Colonic mucosa (tissue), 4 donors: ENCODE data around the gene ATF6. TPM values are rescaled to one million over a fixed set of nuclear protein-coding genes. Genes with fewer than 3 reads are reported as not detected.

Experiments used
- DNase-seq: peaks from one replicate; pipeline ENCODE4 v3.0.0-alpha.2; 2020
- H3K27ac ChIP-seq: fragments of 200-600 bp; one replicate; pipeline ENCODE4 v1.8.0; 2021
- H3K27me3 ChIP-seq: fragments of 200-600 bp; one replicate; pipeline ENCODE4 v1.8.0; 2021
- H3K36me3 ChIP-seq: fragments of 200-600 bp; one replicate; pipeline ENCODE4 v1.8.0; 2021
- H3K4me1 ChIP-seq: fragments of 200-600 bp; one replicate; pipeline ENCODE4 v1.8.0; 2021; ENCODE audit warnings: mild to moderate bottlenecking
- H3K4me3 ChIP-seq: fragments of 200-600 bp; one replicate; pipeline ENCODE4 v1.8.0; 2021
- H3K9ac ChIP-seq, 2 donors: one replicate each; pipeline ENCODE4 v1.7.0; 2013; ENCODE audit warnings: control low read depth in 2 of 2, low read depth in 2 of 2, low read length in 2 of 2
- H3K9me3 ChIP-seq: fragments of 200-600 bp; one replicate; pipeline ENCODE4 v1.8.0; 2021
- intact Hi-C: fragments of 100-400 bp; cut with DNase I; formaldehyde crosslinking; loops from one replicate; pipeline ENCODE4 v1.14.1; 2022
- total RNA-seq, 2 donors: library from RNA; stranded (reverse); fragmentation: NEBNext Ultra II Directional in 1 of 2; extraction: Animal tissue kit (Norgen Biotek cat#: 25700) in 1 of 2; gene quantifications; one replicate each; pipeline ENCODE4 v1.2.1, GENCODE V29; 2021
- TF ChIP-seq, protein P1 (sequence below): fragments of 200-600 bp; IDR thresholded peaks from one replicate; pipeline ENCODE4 v1.8.0; 2022; ENCODE audit warnings: antibody characterized with exemption, mild to moderate bottlenecking
- donor health status: healthy.
- donor health status: DM: no; HTN: no; CAD: no.
- donor health status: DM: no; HTN: no; CAD: no.

Gene ATF6
- total RNA-seq, 2 donors from 2014 or later = 19.6 to 24.2 TPM

DNA sequence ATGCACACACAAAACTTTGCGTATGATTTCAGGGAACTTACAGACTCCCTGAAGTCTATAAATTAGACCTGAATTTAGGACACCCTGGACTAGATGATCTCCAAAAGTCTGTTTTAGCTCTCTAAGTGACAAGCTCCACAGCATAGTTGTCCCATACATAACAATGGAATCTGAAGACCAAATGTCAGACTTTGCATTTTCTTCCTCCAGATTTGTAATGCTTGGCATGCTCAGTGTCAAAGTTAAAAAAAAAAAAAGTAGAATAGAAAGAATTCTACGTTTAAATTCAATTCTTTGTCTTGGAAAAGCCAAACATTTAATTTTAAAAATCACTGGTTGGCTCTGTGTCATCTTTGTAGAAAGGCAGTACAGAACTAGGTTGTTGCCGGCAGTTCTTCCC is 190.8 kb downstream of the ATF6 start:
- intact Hi-C loops = no loop called here
- no peaks in the 10 kb centered on the region for H3K4me1 ChIP-seq
- TF ChIP-seq, protein P1, sequence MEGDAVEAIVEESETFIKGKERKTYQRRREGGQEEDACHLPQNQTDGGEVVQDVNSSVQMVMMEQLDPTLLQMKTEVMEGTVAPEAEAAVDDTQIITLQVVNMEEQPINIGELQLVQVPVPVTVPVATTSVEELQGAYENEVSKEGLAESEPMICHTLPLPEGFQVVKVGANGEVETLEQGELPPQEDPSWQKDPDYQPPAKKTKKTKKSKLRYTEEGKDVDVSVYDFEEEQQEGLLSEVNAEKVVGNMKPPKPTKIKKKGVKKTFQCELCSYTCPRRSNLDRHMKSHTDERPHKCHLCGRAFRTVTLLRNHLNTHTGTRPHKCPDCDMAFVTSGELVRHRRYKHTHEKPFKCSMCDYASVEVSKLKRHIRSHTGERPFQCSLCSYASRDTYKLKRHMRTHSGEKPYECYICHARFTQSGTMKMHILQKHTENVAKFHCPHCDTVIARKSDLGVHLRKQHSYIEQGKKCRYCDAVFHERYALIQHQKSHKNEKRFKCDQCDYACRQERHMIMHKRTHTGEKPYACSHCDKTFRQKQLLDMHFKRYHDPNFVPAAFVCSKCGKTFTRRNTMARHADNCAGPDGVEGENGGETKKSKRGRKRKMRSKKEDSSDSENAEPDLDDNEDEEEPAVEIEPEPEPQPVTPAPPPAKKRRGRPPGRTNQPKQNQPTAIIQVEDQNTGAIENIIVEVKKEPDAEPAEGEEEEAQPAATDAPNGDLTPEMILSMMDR = no peak
- H3K27me3 ChIP-seq = no peaks in the 10 kb centered on the region
- H3K9ac ChIP-seq = no peak overlapping the region
- H3K36me3 ChIP-seq = no peaks in the 10 kb centered on the region
- no peak overlapping the region for H3K27ac ChIP-seq
- no peak for DNase-seq
- H3K4me3 ChIP-seq = no peak overlapping the region
- H3K9me3 ChIP-seq = no peaks in the 10 kb centered on the region

DNA sequence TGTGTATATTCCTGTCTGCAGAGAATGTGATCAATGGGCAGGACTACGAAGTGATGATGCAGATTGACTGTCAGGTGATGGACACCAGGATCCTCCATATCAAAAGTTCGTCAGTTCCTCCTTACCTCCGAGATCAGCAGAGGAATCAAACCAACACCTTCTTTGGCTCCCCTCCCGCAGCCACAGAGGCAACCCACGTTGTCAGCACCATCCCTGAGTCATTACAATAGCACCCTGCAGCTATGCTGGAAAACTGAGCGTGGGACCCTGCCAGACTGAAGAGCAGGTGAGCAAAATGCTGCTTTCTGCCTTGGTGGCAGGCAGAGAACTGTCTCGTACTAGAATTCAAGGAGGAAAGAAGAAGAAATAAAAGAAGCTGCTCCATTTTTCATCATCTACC is 192.3 kb downstream of the ATF6 start:
- no peaks in the 10 kb centered on the region for H3K9me3 ChIP-seq
- no peak overlapping the region for H3K9ac ChIP-seq
- H3K27ac ChIP-seq = no peak overlapping the region
- no peaks in the 10 kb centered on the region for H3K36me3 ChIP-seq
- H3K4me3 ChIP-seq = no peak overlapping the region
- TF ChIP-seq, protein P1 = no peak
- no peaks in the 10 kb centered on the region for H3K4me1 ChIP-seq
- H3K27me3 ChIP-seq = no peaks in the 10 kb centered on the region
- intact Hi-C loops = no loop called here
- DNase-seq = no peak

DNA sequence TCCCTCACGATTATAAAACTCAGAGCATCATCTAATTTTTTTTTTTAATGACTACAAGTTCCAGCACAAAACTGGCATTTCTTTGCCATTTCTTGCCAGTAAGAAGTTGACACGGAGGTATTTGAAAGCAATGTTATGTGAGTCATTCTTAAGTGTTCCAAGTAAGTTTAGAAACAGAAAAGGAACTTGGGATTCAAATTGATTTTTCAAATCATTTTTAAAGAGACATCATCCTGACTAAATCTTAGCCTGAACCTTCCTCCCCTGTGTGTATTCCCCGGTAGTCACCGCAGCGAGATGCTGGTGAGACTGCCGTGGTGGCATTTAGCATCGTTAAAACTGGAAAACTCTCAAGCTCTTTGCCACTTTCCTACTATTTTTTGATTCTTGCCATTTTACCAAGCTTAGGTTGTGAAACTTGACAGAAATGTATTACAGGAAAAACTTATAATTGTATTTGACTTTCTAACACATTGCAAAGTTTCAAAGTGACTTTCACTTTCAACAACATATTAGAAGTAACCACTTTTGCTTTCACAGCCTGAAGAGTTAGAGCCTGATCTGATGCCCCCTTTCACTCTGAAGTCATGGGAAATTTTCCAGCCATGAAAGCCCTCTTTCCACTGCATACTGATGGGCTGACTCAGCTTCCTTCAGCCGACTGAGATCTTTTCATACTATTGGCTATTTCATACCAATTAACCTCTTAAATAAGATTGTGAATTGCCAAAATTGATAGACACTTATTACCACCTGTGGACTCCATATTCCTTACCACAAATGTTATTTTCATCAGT is 196.2 kb downstream of the ATF6 start:
- intact Hi-C loops = no loop called here
- Histone ChIP-seq H3K36me3 (no peaks in the 10 kb centered on the region), H3K4me3 (no peak overlapping the region), H3K9me3 (no peaks in the 10 kb centered on the region), H3K9ac (no peak overlapping the region), H3K4me1 (no peaks in the 10 kb centered on the region), H3K27me3 (no peaks in the 10 kb centered on the region), H3K27ac (no peak overlapping the region)
- no peak for DNase-seq
- TF ChIP-seq, protein P1 = no peak

DNA sequence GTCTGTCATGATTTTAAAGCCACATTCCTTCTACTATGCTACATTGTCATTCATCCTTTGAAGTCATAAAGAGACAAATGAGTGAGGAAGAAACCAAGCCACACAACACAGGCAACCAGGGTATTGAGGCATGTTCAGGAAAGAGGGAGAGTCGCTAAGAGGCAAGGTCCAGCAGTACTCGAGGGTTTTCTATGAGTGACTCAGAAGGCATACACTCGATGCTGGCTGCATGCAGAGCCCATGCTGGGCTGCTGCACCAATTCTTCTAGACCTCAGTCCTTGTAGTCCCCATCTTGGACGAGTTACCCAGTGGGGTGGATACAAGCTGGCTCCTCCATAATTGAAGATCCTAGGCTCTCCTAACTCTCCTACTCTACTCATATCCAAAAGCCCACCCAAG is 199.9 kb downstream of the ATF6 start:
- Histone ChIP-seq H3K27ac (no peak overlapping the region), H3K27me3 (no peaks in the 10 kb centered on the region), H3K4me1 (no peaks in the 10 kb centered on the region), H3K9ac (no peak overlapping the region), H3K9me3 (no peaks in the 10 kb centered on the region), H3K36me3 (no peaks in the 10 kb centered on the region), H3K4me3 (no peak overlapping the region)
- TF ChIP-seq, protein P1 = no peak
- DNase-seq = no peak
- intact Hi-C loops = no loop called here

DNA sequence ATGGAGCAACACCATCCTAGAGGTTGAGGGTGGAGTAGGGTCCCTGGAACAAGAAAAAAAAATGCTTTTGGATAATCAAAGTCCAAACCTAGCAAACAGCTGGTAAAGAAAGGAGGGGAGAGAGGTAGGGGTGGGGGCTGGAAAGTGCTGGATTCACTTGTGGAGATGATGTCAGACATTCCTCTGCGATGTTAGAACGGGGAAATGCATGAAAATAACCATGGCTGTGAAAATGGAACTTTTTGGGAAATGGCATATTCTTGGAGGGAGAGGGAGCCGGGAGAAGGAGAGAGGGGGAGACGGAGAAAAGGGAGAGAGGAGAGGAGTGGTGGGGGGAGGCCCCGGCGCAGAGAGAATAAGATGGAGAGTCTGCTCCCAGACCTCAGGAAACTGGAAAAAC is 203.9 kb downstream of the ATF6 start:
- H3K36me3 ChIP-seq = no peaks in the 10 kb centered on the region
- no peaks in the 10 kb centered on the region for H3K4me1 ChIP-seq
- no peak for DNase-seq
- H3K9me3 ChIP-seq = no peaks in the 10 kb centered on the region
- no peak overlapping the region for H3K27ac ChIP-seq
- intact Hi-C loops = no loop called here
- H3K9ac ChIP-seq = no peak overlapping the region
- TF ChIP-seq, protein P1 = no peak
- H3K4me3 ChIP-seq = no peak overlapping the region
- H3K27me3 ChIP-seq = no peaks in the 10 kb centered on the region
